ENCODE data around the gene ASAP2.

Gene ASAP2

DNA sequence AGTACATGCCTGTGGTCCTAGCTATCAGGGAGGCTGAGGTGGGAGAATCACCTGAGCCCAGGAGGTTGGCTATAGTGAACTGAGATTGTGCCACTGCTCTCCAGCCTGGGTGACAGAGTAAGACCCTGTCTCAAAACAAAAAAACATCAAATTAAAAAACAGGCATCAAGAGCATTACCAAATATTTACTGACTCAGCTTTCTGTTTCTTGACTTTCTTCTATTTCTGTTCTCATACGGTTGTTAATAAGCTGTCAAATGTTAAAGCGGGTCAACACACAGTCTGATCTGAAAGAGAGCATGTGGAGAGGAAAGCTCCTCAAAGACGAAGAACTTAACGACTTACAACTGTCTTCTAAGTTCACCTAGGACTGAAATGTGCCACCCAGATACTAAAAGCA is 157.8 kb downstream of the ASAP2 start:
- no peak for TF ChIP-seq CTCF (IDR thresholded peaks at IDR 0.05; ENCODE audit: low read depth, low read length, missing control alignments)
- H3K4me3 ChIP-seq (ENCODE audit: low read depth, low read length): no peak overlapping the region
- in situ Hi-C loops (cut with HindIII; ENCODE audit: low sequenced_read_pairs): loop anchor here (25.0 kb wide), 1 partner anchor 502 kb away; no protein-coding TSS in a partner anchor
- DNase-seq (ENCODE audit: low read depth): no peak

DNA sequence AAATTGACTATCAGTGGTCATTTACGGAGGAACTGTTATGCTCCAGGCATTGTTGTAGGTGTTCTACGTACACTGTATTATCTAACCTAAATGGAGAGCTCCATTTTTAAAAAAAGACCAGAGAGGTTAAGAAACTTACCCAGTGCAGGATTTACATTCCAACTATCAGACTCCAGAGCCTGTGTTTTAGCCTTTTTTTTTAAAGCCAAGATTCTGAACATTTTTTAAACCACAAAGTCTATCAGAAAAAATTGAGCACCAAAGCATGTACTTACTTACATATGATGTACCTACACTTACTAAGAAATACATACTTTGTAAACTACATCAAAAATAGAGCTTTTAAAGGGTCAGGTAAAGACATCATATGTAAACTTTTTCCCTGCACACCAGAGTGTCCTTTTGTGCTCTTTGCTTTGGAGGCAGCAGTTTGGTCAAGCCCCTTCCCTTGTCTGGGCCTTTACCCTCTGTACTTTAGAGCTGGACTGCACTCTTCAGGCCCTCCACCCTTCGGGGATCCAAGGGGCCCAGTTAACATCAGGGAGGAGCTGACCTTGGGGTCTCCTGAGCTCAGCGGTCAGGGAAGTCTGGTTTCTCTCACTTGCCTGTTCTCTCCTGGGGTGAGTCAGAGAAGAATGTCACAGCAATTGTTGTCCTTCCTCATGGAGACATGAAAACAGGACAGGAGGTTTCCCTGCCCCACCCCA is 158.3 kb downstream of the ASAP2 start:
- no peak for TF ChIP-seq CTCF (IDR thresholded peaks at IDR 0.05; ENCODE audit: low read depth, low read length, missing control alignments)
- DNase-seq (ENCODE audit: low read depth): no peak
- H3K4me3 ChIP-seq (ENCODE audit: low read depth, low read length): no peak overlapping the region
- in situ Hi-C loops (cut with HindIII; ENCODE audit: low sequenced_read_pairs): loop anchor here (25.0 kb wide), 1 partner anchor 503 kb away; no protein-coding TSS in a partner anchor

DNA sequence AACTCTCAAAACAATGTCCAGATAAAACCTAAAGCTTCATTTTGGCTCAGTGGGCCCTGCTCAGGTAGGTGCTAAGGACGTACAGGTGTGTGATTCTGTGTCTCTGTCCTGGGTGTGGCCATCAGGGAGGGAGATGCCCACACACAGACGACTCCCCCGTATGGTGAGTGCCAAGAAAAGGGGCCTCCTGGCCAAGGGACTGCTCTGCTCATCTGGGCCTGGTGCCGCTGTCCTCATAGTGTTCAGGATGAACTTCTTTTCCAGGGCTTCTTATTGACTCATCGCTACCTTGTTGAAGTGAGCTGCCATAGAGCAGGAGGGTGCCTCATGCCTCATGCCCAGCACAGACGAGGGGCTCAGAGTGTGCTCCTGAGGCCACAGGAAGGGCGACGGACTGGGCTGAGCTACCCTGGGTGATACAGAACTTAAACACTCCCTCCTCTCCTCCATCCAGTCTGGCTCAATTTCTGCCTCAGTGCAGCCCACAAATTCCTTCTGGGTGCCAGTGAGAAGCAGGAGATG is 158.9 kb downstream of the ASAP2 start:
- H3K4me3 ChIP-seq (ENCODE audit: low read depth, low read length): no peak overlapping the region
- in situ Hi-C loops (cut with HindIII; ENCODE audit: low sequenced_read_pairs): loop anchor here (25.0 kb wide), 1 partner anchor 503 kb away; no protein-coding TSS in a partner anchor
- no peak for TF ChIP-seq CTCF (IDR thresholded peaks at IDR 0.05; ENCODE audit: low read depth, low read length, missing control alignments)
- no peak for DNase-seq (ENCODE audit: low read depth)

- TF ChIP-seq CTCF (IDR thresholded peaks at IDR 0.05; ENCODE audit: low read depth, low read length, missing control alignments): no peak
- DNase-seq (ENCODE audit: low read depth): no peak
- in situ Hi-C loops (cut with HindIII; ENCODE audit: low sequenced_read_pairs): loop anchor here (25.0 kb wide), 1 partner anchor 504 kb away; no protein-coding TSS in a partner anchor
- H3K4me3 ChIP-seq (ENCODE audit: low read depth, low read length): no peak overlapping the region
These were observed 159.4 kb downstream of the ASAP2 start for GRCh38 chr2:9366026-9366425.

- TF ChIP-seq CTCF (IDR thresholded peaks at IDR 0.05; ENCODE audit: low read depth, low read length, missing control alignments): no peak
- H3K4me3 ChIP-seq (ENCODE audit: low read depth, low read length): no peak overlapping the region
- DNase-seq (ENCODE audit: low read depth): no peak
- in situ Hi-C loops (cut with HindIII; ENCODE audit: low sequenced_read_pairs): loop anchor here (25.0 kb wide), 1 partner anchor 508 kb away; no protein-coding TSS in a partner anchor
These were observed 164.1 kb downstream of the ASAP2 start for GRCh38 chr2:9370746-9371145.

GRCh38 chr2:9373047-9373446 is 166.4 kb downstream of the ASAP2 start:
- TF ChIP-seq CTCF (IDR thresholded peaks at IDR 0.05; ENCODE audit: low read depth, low read length, missing control alignments): no peak
- no peak overlapping the region for H3K4me3 ChIP-seq (ENCODE audit: low read depth, low read length)
- no peak for DNase-seq (ENCODE audit: low read depth)
- in situ Hi-C loops (cut with HindIII; ENCODE audit: low sequenced_read_pairs): loop anchor here (25.0 kb wide), 1 partner anchor 511 kb away; no protein-coding TSS in a partner anchor
